GM12801 (cell line): Measurements from ENCODE around the gene ASMTL.

Source experiments
- CTCF ChIP-seq: IDR thresholded peaks from one replicate; pipeline ENCODE4 v1.5.1; 2011; ENCODE audit warnings: control low read depth; ENCODE audit not compliant: insufficient read length; ENCODE audit errors: extremely low read depth

Gene ASMTL

GRCh38 chrX:1465286-1466231 lies 12.8 kb upstream of the ASMTL start:
- no peak for TF ChIP-seq CTCF

- no peak for TF ChIP-seq CTCF
Measured at GRCh38 chrX:1464971-1465285, 12.2 kb upstream of the ASMTL start.

- no peak for TF ChIP-seq CTCF
Measured at GRCh38 chrX:1464041-1464970, 11.6 kb upstream of the ASMTL start.

GRCh38 chrX:1463581-1463980 lies 10.9 kb upstream of the ASMTL start:
- no peak for TF ChIP-seq CTCF

- no peak for TF ChIP-seq CTCF
Measured at GRCh38 chrX:1462596-1463251, 10.0 kb upstream of the ASMTL start.

- no peak for TF ChIP-seq CTCF
Measured at GRCh38 chrX:1462110-1462509, 9.4 kb upstream of the ASMTL start.

GRCh38 chrX:1455948-1456280 lies 3.2 kb upstream of the ASMTL start:
- TF ChIP-seq CTCF = no peak
